H9 (cell line): ENCODE measurements around the gene MARK2. TPM values are rescaled to one million over a fixed set of nuclear protein-coding genes. Genes with fewer than 3 reads are reported as not detected.

Experiments used
- DNase-seq: peaks from one replicate; pipeline ENCODE4 v3.0.0-alpha.2; 2017
- H2AFZ ChIP-seq: one replicate; pipeline ENCODE4 v1.6.1; 2013; ENCODE audit warnings: mild to moderate bottlenecking, low read length, control low read depth, moderate library complexity
- H2AK5ac ChIP-seq: 2 replicates; pipeline ENCODE4 v1.6.1; 2013; ENCODE audit warnings: low read length, control low read depth, mixed read lengths; ENCODE audit not compliant: insufficient read length
- H2BK120ac ChIP-seq: one replicate; pipeline ENCODE4 v1.6.1; 2013; ENCODE audit warnings: low read depth, mild to moderate bottlenecking, low read length, control low read depth, inconsistent platforms; ENCODE audit not compliant: poor library complexity, severe bottlenecking
- H2BK12ac ChIP-seq: 2 replicates; pipeline ENCODE4 v1.6.1; 2013; ENCODE audit warnings: low read length, control low read depth, mixed read lengths, low read depth; ENCODE audit not compliant: insufficient read length
- H2BK15ac ChIP-seq: 2 replicates; pipeline ENCODE4 v1.6.1; 2013; ENCODE audit warnings: low read depth, low read length, control low read depth
- H2BK20ac ChIP-seq: one replicate; pipeline ENCODE4 v1.6.1; 2013; ENCODE audit warnings: low read depth, mild to moderate bottlenecking, low read length, control low read depth, inconsistent platforms; ENCODE audit not compliant: poor library complexity, severe bottlenecking
- H2BK5ac ChIP-seq: 2 replicates; pipeline ENCODE4 v1.6.1; 2013; ENCODE audit warnings: low read length, control low read depth, mixed read lengths; ENCODE audit not compliant: insufficient read length
- H3K14ac ChIP-seq: 2 replicates; pipeline ENCODE4 v1.6.1; 2013; ENCODE audit warnings: low read length, control low read depth; ENCODE audit not compliant: insufficient read depth
- H3K18ac ChIP-seq: 2 replicates; pipeline ENCODE4 v1.6.1; 2013; ENCODE audit warnings: low read depth, mild to moderate bottlenecking, mixed read lengths, low read length, control low read depth; ENCODE audit not compliant: insufficient read length
- H3K23ac ChIP-seq: 2 replicates; pipeline ENCODE4 v1.6.1; 2013; ENCODE audit warnings: low read length, control low read depth, mixed read lengths, low read depth; ENCODE audit not compliant: insufficient read length
- H3K23me2 ChIP-seq: 2 replicates; pipeline ENCODE4 v1.6.1; 2013; ENCODE audit warnings: low read depth, mild to moderate bottlenecking, mixed read lengths, low read length, control low read depth; ENCODE audit not compliant: insufficient read length, poor library complexity, severe bottlenecking
- H3K27ac ChIP-seq: 2 replicates; pipeline ENCODE4 v1.5.1; 2013; ENCODE audit warnings: low read length, control low read depth, mixed read lengths, low read depth; ENCODE audit not compliant: insufficient read length
- H3K27me3 ChIP-seq: 2 replicates; pipeline ENCODE4 v1.6.1; 2013; ENCODE audit warnings: low read length, control low read depth, inconsistent platforms; ENCODE audit not compliant: insufficient read depth
- H3K4ac ChIP-seq: 2 replicates; pipeline ENCODE4 v1.6.1; 2013; ENCODE audit warnings: low read depth, mild to moderate bottlenecking, control low read depth, inconsistent platforms, low read length, moderate library complexity
- H3K4me1 ChIP-seq: 2 replicates; pipeline ENCODE4 v1.6.1; 2013; ENCODE audit warnings: low read length, control low read depth, inconsistent platforms; ENCODE audit not compliant: insufficient read depth
- H3K4me2 ChIP-seq: 2 replicates; pipeline ENCODE4 v1.6.1; 2013; ENCODE audit warnings: low read length, control low read depth, mixed read lengths; ENCODE audit not compliant: insufficient read length, insufficient read depth
- H3K56ac ChIP-seq: 2 replicates; pipeline ENCODE4 v1.6.1; 2013; ENCODE audit warnings: low read depth, mild to moderate bottlenecking, mixed read lengths, low read length, control low read depth; ENCODE audit not compliant: insufficient read length
- H3K79me1 ChIP-seq: 2 replicates; pipeline ENCODE4 v1.6.1; 2013; ENCODE audit warnings: low read depth, mild to moderate bottlenecking, moderate library complexity, low read length, control low read depth, inconsistent platforms; ENCODE audit not compliant: insufficient read depth, poor library complexity, severe bottlenecking
- H3K79me2 ChIP-seq: 2 replicates; pipeline ENCODE4 v1.6.1; 2013; ENCODE audit warnings: low read length, control low read depth, inconsistent platforms; ENCODE audit not compliant: insufficient read depth
- H3K9ac ChIP-seq: 2 replicates; pipeline ENCODE4 v1.6.1; 2013; ENCODE audit warnings: low read length, control low read depth, mixed read lengths; ENCODE audit not compliant: insufficient read length; ENCODE audit errors: extremely low read depth
- H3K9me3 ChIP-seq: one replicate; pipeline ENCODE4 v1.6.1; 2013; ENCODE audit warnings: low read depth, low read length, inconsistent platforms; ENCODE audit not compliant: control insufficient read depth
- H3T11ph ChIP-seq: one replicate; pipeline ENCODE4 v1.6.1; 2013; ENCODE audit warnings: mild to moderate bottlenecking, low read length, control low read depth, inconsistent platforms
- H4K20me1 ChIP-seq: one replicate; pipeline ENCODE4 v1.6.1; 2013; ENCODE audit not compliant: control insufficient read depth, insufficient read length, insufficient read depth
- H4K5ac ChIP-seq: 2 replicates; pipeline ENCODE4 v1.6.1; 2013; ENCODE audit warnings: low read depth, mild to moderate bottlenecking, mixed read lengths, low read length, control low read depth; ENCODE audit not compliant: insufficient read length
- H4K8ac ChIP-seq: replicated peaks from 2 replicates; pipeline ENCODE4 v1.6.1; 2013; ENCODE audit warnings: low read length, control low read depth, mixed read lengths, low read depth; ENCODE audit not compliant: insufficient read length
- H4K91ac ChIP-seq: 2 replicates; pipeline ENCODE4 v1.6.1; 2013; ENCODE audit warnings: low read depth, mild to moderate bottlenecking, moderate library complexity, mixed read lengths, low read length, control low read depth; ENCODE audit not compliant: insufficient read length
- H3K27ac Mint-ChIP-seq, 3 experiments: 2 replicates in 2 of 3; 3 replicates in 1 of 3; pipeline ENCODE4 v1.8.0; 2020 to 2021; ENCODE audit warnings: mixed read lengths in 3 of 3, mild to moderate bottlenecking in 1 of 3, moderate library complexity in 1 of 3
- H3K27me3 Mint-ChIP-seq: 2 replicates; pipeline ENCODE4 v1.8.0; 2021; ENCODE audit warnings: low read depth, mild to moderate bottlenecking, moderate library complexity, mixed read lengths
- H3K36me3 Mint-ChIP-seq, 3 experiments: 2 replicates in 2 of 3; 3 replicates in 1 of 3; pipeline ENCODE4 v1.8.0; 2020 to 2021; ENCODE audit warnings: low read depth in 3 of 3, mixed read lengths in 3 of 3; ENCODE audit not compliant: insufficient read depth in 1 of 3
- H3K4me1 Mint-ChIP-seq, 2 experiments: 2 replicates each; pipeline ENCODE4 v1.8.0; 2020; ENCODE audit warnings: mixed read lengths in 2 of 2
- H3K4me3 Mint-ChIP-seq, 2 experiments: 2 replicates in 1 of 2; 3 replicates in 1 of 2; pipeline ENCODE4 v1.8.0; 2020 to 2021; ENCODE audit warnings: mild to moderate bottlenecking in 2 of 2, mixed read lengths in 2 of 2, moderate library complexity in 1 of 2
- H3K9me3 Mint-ChIP-seq, 2 experiments: 2 replicates in 1 of 2; 3 replicates in 1 of 2; pipeline ENCODE4 v1.8.0; 2020; ENCODE audit warnings: mild to moderate bottlenecking in 2 of 2, mixed read lengths in 2 of 2, moderate library complexity in 1 of 2
- WGBS: extraction: QIAGEN DNeasy Blood & Tissue Kit; methylation state at CpG from one replicate; pipeline ENCODE4 v1.1.7; 2013; ENCODE audit warnings: missing lambda C conversion rate, low lambda C conversion rate, mixed read lengths; ENCODE audit not compliant: insufficient read length; ENCODE audit errors: extremely low coverage; 5-methylcytosine and 5-hydroxymethylcytosine counted together
- total RNA-seq: library from RNA; stranded (reverse); gene quantifications from 2 replicates; pipeline ENCODE4 v1.2.1, GENCODE V29; 2021
- TF ChIP-seq, protein P1 (sequence below): fragments of 200-600 bp; sonication (generic); conservative IDR thresholded peaks from 3 replicates; pipeline ENCODE4 v1.8.0; 2021; ENCODE audit warnings: antibody characterized with exemption, mild to moderate bottlenecking

The MARK2 gene
- total RNA-seq, 1 experiment from 2014 or later: 45.7 TPM

DNA sequence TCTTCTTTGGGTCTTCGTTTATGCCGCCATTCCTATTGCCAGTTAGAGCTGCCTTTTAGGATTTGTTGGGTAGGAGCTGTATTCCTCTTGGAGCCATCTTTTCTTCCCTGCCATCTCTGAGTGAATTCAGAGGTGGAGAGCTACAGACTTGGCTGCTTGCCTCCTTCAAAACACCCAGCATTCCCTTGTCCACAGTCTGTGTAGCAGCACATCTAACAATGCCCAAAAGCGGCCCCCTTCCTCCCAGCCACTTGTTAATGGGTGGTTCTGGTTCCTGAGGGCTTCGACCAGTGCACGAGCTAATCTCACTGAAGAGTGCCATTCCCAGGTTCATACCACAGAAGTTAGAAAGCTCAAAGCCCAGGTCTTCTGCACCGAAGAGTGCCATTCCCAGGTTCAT is 37.7 kb downstream of the MARK2 start:
- Mint-ChIP-seq H3K36me3 (peaks cover 3 to 8% (median 4%) of the 10 kb centered on the region in 3 experiments), H3K27me3 (no peaks in the 10 kb centered on the region), H3K27ac (no peak overlapping the region; a peak in 2 of 7 replicates), H3K4me3 (no peak overlapping the region), H3K9me3 (no peaks in the 10 kb centered on the region), H3K4me1 (peaks cover 40 to 46% of the 10 kb centered on the region in 2 experiments)
- Histone ChIP-seq H2BK120ac (no peak overlapping the region), H3K27me3 (no peaks in the 10 kb centered on the region), H2AFZ (no peak overlapping the region), H3K79me2 (peaks cover 8% of the 10 kb centered on the region; the same call in 1 of the 2 replicates), H3K9me3 (no peaks in the 10 kb centered on the region), H2BK5ac (no peak overlapping the region), H4K8ac (no peak overlapping the region), H4K5ac (no peak overlapping the region), H2AK5ac (no peak overlapping the region), H3K79me1 (peaks cover 6% of the 10 kb centered on the region), H3K27ac (no peak overlapping the region), H3K4ac (no peak overlapping the region), H3K9ac (no peak overlapping the region), H4K91ac (no peak overlapping the region), H3K23me2 (no peaks in the 10 kb centered on the region), H2BK15ac (no peak overlapping the region), H4K20me1 (no peaks in the 10 kb centered on the region), H3K4me2 (no peak overlapping the region), H3K23ac (no peak overlapping the region), H3T11ph (no peak overlapping the region), H3K18ac (no peak overlapping the region), H3K56ac (no peak overlapping the region), H3K14ac (no peak overlapping the region), H2BK12ac (no peak overlapping the region), H3K4me1 (peaks cover 13% of the 10 kb centered on the region; the same call in 1 of the 2 replicates), H2BK20ac (no peak overlapping the region)
- TF ChIP-seq, protein P1, sequence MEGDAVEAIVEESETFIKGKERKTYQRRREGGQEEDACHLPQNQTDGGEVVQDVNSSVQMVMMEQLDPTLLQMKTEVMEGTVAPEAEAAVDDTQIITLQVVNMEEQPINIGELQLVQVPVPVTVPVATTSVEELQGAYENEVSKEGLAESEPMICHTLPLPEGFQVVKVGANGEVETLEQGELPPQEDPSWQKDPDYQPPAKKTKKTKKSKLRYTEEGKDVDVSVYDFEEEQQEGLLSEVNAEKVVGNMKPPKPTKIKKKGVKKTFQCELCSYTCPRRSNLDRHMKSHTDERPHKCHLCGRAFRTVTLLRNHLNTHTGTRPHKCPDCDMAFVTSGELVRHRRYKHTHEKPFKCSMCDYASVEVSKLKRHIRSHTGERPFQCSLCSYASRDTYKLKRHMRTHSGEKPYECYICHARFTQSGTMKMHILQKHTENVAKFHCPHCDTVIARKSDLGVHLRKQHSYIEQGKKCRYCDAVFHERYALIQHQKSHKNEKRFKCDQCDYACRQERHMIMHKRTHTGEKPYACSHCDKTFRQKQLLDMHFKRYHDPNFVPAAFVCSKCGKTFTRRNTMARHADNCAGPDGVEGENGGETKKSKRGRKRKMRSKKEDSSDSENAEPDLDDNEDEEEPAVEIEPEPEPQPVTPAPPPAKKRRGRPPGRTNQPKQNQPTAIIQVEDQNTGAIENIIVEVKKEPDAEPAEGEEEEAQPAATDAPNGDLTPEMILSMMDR: no peak
- no peak for DNase-seq
- WGBS: no CpG with 5 or more reads among the region's 6 CpGs
